Adrenal gland (tissue), 5 donors: Measurements from ENCODE around the gene SUB1.

Experiments
- CTCF ChIP-seq, 6 experiments: fragments of 450-650 bp in 4 of 6; fragments of 200-600 bp in 2 of 6; sonication (generic) in 1 of 6; IDR thresholded peaks; 1 replicate in 5 of 6; 2 replicates in 1 of 6; pipeline versions ENCODE4 v1.5.1 to v1.8.0; 2016 to 2021; ENCODE audit warnings: antibody characterized with exemption in 6 of 6, mild to moderate bottlenecking in 2 of 6, moderate library complexity in 1 of 6
- POLR2A ChIP-seq, 2 donors: fragments of 450-650 bp; IDR thresholded peaks; one replicate each; pipeline ENCODE4 v1.6.1; 2017; ENCODE audit warnings: antibody characterized with exemption in 2 of 2, mild to moderate bottlenecking in 2 of 2, moderate library complexity in 1 of 2
- donor health status: DM: no; HTN: no; CAD: no.

- TF ChIP-seq POLR2A (IDR thresholded peaks at IDR 0.05): no peak
- TF ChIP-seq CTCF (IDR thresholded peaks at IDR 0.05): peak; percentile 87 to 96 (median 91)
Measured at GRCh38 chr5:32613050-32613672, 27.8 kb downstream of the SUB1 start.
